ENCODE measurements around the gene MYADML2.
"Not testable (repeated sequence)": the region's sequence is repeated elsewhere in the genome, so short reads cannot be mapped to it uniquely, and the experiment has no call there.

The MYADML2 gene

GRCh38 chr17:81957691-81958432, 10.8 kb upstream of the MYADML2 start:
- DNase-seq: no peak

GRCh38 chr17:81956607-81957589, 9.9 kb upstream of the MYADML2 start:
- no peak for DNase-seq

GRCh38 chr17:81955756-81956544, 8.9 kb upstream of the MYADML2 start:
- no peak for DNase-seq

GRCh38 chr17:81955058-81955681, 8.1 kb upstream of the MYADML2 start:
- no peak for DNase-seq

- no peak for DNase-seq
These were observed 7.4 kb upstream of the MYADML2 start for GRCh38 chr17:81954131-81955057.

- DNase-seq: not testable (repeated sequence)
These were observed 6.4 kb upstream of the MYADML2 start for GRCh38 chr17:81953443-81953842.

- no peak for DNase-seq
These were observed 5.8 kb upstream of the MYADML2 start for GRCh38 chr17:81952792-81953228.

GRCh38 chr17:81951785-81952684, 5.0 kb upstream of the MYADML2 start:
- DNase-seq: no peak

GRCh38 chr17:81950501-81950900, 3.5 kb upstream of the MYADML2 start:
- no peak for DNase-seq

- no peak for DNase-seq
These were observed 1.8 kb upstream of the MYADML2 start for GRCh38 chr17:81948635-81949378.

- DNase-seq: no peak
These were observed 2.2 kb downstream of the MYADML2 start for GRCh38 chr17:81944858-81945257.

- no peak for DNase-seq
These were observed 4.9 kb downstream of the MYADML2 start for GRCh38 chr17:81942167-81942553.

GRCh38 chr17:81941484-81942166, 5.4 kb downstream of the MYADML2 start:
- no peak for DNase-seq

- DNase-seq: no peak
These were observed 6.2 kb downstream of the MYADML2 start for GRCh38 chr17:81940538-81941483.

- DNase-seq: no peak
These were observed 7.1 kb downstream of the MYADML2 start for GRCh38 chr17:81939881-81940385.

GRCh38 chr17:81939218-81939617, 7.8 kb downstream of the MYADML2 start:
- no peak for DNase-seq

GRCh38 chr17:81935709-81936084, 11.3 kb downstream of the MYADML2 start:
- DNase-seq: no peak
